Activated T-cell treated with anti-CD3 and anti-CD28 coated beads, Interleukin-2, amount 50 U/mL, for 72 hours (primary cell): ENCODE results near the gene GPR50. TPM values are rescaled to one million over a fixed set of nuclear protein-coding genes. Genes with fewer than 3 reads are reported as not detected.

ENCODE experiments used
- ATAC-seq, 2 donors: fragments of 150-1000 bp; cut with Tn5 transposase; replicated peaks in 1 of 2; 2 replicates each; pipeline ENCODE4 v1.10.0; 2021; ENCODE audit warnings: moderate library complexity in 2 of 2, mild to moderate bottlenecking in 1 of 2
- DNase-seq, 2 donors: peaks; one replicate each; pipeline ENCODE4 v3.0.0; 2021 to 2022; ENCODE audit warnings: mixed read lengths in 1 of 2
- H3K27ac Mint-ChIP-seq: one replicate; pipeline ENCODE4 v1.8.0; 2022; ENCODE audit warnings: mild to moderate bottlenecking, moderate library complexity, mixed read lengths
- H3K27me3 Mint-ChIP-seq: one replicate; pipeline ENCODE4 v1.8.0; 2022; ENCODE audit warnings: low read depth, mixed read lengths
- H3K36me3 Mint-ChIP-seq, 2 donors: one replicate each; pipeline ENCODE4 v1.8.0; 2022; ENCODE audit warnings: mixed read lengths in 2 of 2, mild to moderate bottlenecking in 1 of 2; ENCODE audit not compliant: insufficient read depth in 2 of 2
- H3K4me1 Mint-ChIP-seq: one replicate; pipeline ENCODE4 v1.8.0; 2022; ENCODE audit warnings: low read depth, mixed read lengths
- H3K4me3 Mint-ChIP-seq, 2 donors: one replicate each; pipeline ENCODE4 v1.8.0; 2022; ENCODE audit warnings: mild to moderate bottlenecking in 2 of 2, mixed read lengths in 2 of 2, moderate library complexity in 2 of 2
- H3K9me3 Mint-ChIP-seq, 2 donors: one replicate each; pipeline ENCODE4 v1.8.0; 2022; ENCODE audit warnings: mixed read lengths in 2 of 2
- total RNA-seq, 2 donors: library from RNA; stranded (reverse); gene quantifications; one replicate each; pipeline ENCODE4 v1.2.3, GENCODE V29; 2022

The GPR50 gene
- total RNA-seq, 2 donors from 2014 or later: not detected

DNA sequence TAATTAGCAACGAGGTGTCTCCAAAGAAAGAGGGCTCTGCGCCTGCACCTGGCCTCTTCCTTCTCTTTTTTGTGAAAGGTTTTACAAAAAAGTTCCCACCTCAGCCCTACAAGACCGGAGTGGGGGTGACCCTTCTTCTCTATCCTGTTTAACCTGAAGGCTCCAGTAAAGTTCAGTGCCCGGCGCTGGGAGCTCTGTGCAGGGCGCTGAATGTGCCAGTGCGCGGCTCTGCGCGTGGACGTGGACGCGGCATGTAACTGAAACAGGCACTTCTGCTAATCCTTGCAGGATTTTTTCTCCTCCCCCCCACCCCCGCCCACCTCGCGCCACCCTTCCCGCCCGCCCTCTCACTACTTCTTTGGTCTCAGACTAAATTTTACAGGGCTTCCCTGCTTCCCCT, 2.4 kb downstream of the GPR50 start:
- no peak overlapping the region for H3K27ac Mint-ChIP-seq
- no peak for DNase-seq
- H3K36me3 Mint-ChIP-seq: peaks cover 0 to 3% of the 10 kb centered on the region in 2 donors
- no peak for ATAC-seq
- H3K4me1 Mint-ChIP-seq: peaks cover 9% of the 10 kb centered on the region
- no peaks in the 10 kb centered on the region for H3K9me3 Mint-ChIP-seq
- H3K27me3 Mint-ChIP-seq: peaks cover 90% of the 10 kb centered on the region
- peak overlapping the region; percentile 30 to 86 for H3K4me3 Mint-ChIP-seq

DNA sequence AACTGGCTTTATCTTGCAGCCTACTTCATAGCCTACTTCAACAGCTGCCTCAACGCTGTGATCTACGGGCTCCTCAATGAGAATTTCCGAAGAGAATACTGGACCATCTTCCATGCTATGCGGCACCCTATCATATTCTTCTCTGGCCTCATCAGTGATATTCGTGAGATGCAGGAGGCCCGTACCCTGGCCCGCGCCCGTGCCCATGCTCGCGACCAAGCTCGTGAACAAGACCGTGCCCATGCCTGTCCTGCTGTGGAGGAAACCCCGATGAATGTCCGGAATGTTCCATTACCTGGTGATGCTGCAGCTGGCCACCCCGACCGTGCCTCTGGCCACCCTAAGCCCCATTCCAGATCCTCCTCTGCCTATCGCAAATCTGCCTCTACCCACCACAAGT, 4.0 kb downstream of the GPR50 start:
- Mint-ChIP-seq H3K27ac (no peak overlapping the region), H3K4me1 (peaks cover 9% of the 10 kb centered on the region), H3K36me3 (peaks cover 0 to 3% of the 10 kb centered on the region in 2 donors), H3K27me3 (peaks cover 87% of the 10 kb centered on the region), H3K9me3 (no peaks in the 10 kb centered on the region), H3K4me3 (no peak overlapping the region)
- DNase-seq (no peak), ATAC-seq (no peak)

GRCh38 chrX:151181088-151181487, 4.7 kb downstream of the GPR50 start:
- ATAC-seq: no peak
- H3K4me3 Mint-ChIP-seq: no peak overlapping the region
- H3K27me3 Mint-ChIP-seq: peaks cover 87% of the 10 kb centered on the region
- no peaks in the 10 kb centered on the region for H3K9me3 Mint-ChIP-seq
- H3K4me1 Mint-ChIP-seq: peaks cover 9% of the 10 kb centered on the region
- DNase-seq: no peak
- H3K36me3 Mint-ChIP-seq: peaks cover 0 to 3% of the 10 kb centered on the region in 2 donors
- H3K27ac Mint-ChIP-seq: no peak overlapping the region

GRCh38 chrX:151183233-151183753, 6.9 kb downstream of the GPR50 start:
- DNase-seq: no peak
- no peak for ATAC-seq
- peaks cover 4% of the 10 kb centered on the region for H3K4me1 Mint-ChIP-seq
- peaks cover 0 to 1% of the 10 kb centered on the region in 2 donors for H3K36me3 Mint-ChIP-seq
- no peaks in the 10 kb centered on the region for H3K9me3 Mint-ChIP-seq
- H3K4me3 Mint-ChIP-seq: no peak overlapping the region
- peaks cover 80% of the 10 kb centered on the region for H3K27me3 Mint-ChIP-seq
- H3K27ac Mint-ChIP-seq: no peak overlapping the region

DNA sequence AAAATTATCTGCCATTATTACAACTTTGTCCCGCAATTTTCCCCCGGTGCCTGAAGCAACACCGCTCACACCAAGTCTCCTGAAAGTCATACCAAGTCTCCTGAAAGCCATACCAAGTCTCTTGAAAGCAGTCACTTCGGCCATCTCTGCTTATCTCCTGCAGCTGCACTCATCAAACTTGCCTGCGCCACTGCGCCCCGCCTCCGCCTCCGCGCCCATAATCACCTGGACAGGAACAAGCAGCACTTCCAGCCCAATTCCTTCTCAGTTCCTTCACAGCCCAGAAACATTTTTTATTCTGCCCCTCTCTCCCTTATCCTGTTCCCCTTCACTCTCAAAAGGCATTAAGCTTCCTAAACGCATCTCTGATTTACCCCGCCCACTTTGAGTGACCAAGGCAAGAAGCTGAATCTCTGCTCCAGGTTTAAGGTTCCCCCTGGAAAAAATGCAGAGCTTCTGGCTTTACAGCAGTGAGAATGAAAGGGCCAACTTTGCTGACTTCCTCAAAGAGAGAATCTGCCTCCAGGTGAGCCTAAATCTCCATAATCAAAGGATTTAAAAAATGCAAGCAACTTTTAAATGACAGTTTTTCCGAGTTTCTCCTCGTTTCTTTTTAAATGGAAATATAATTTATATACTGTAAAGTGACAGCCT, 7.7 kb downstream of the GPR50 start:
- Mint-ChIP-seq H3K27ac (no peak overlapping the region), H3K36me3 (no peaks in the 10 kb centered on the region), H3K9me3 (no peaks in the 10 kb centered on the region), H3K4me3 (no peak overlapping the region), H3K4me1 (no peaks in the 10 kb centered on the region), H3K27me3 (peaks cover 75% of the 10 kb centered on the region)
- ATAC-seq (no peak), DNase-seq (no peak)

GRCh38 chrX:151184705-151185104, 8.3 kb downstream of the GPR50 start:
- no peaks in the 10 kb centered on the region for H3K36me3 Mint-ChIP-seq
- H3K27me3 Mint-ChIP-seq: peaks cover 73% of the 10 kb centered on the region
- H3K4me3 Mint-ChIP-seq: no peak overlapping the region
- H3K4me1 Mint-ChIP-seq: no peaks in the 10 kb centered on the region
- H3K9me3 Mint-ChIP-seq: no peaks in the 10 kb centered on the region
- no peak for ATAC-seq
- no peak for DNase-seq
- no peak overlapping the region for H3K27ac Mint-ChIP-seq

GRCh38 chrX:151206871-151207270, 30.5 kb downstream of the GPR50 start:
- ATAC-seq (no peak), DNase-seq (no peak)
- Mint-ChIP-seq H3K27me3 (peaks cover 34% of the 10 kb centered on the region), H3K4me3 (no peak overlapping the region), H3K36me3 (no peaks in the 10 kb centered on the region), H3K27ac (no peak overlapping the region), H3K9me3 (peaks cover 2 to 3% of the 10 kb centered on the region in 2 donors), H3K4me1 (no peaks in the 10 kb centered on the region)

GRCh38 chrX:151225843-151226242, 49.5 kb downstream of the GPR50 start:
- Mint-ChIP-seq H3K36me3 (no peaks in the 10 kb centered on the region), H3K4me3 (no peak overlapping the region), H3K27ac (no peak overlapping the region), H3K27me3 (peaks cover 49% of the 10 kb centered on the region), H3K9me3 (no peaks in the 10 kb centered on the region), H3K4me1 (no peaks in the 10 kb centered on the region)
- ATAC-seq (no peak), DNase-seq (no peak)

GRCh38 chrX:151226941-151227340, 50.6 kb downstream of the GPR50 start:
- no peak overlapping the region for H3K4me3 Mint-ChIP-seq
- no peak for ATAC-seq
- peaks cover 52% of the 10 kb centered on the region for H3K27me3 Mint-ChIP-seq
- DNase-seq: no peak
- no peak overlapping the region for H3K27ac Mint-ChIP-seq
- no peaks in the 10 kb centered on the region for H3K36me3 Mint-ChIP-seq
- H3K9me3 Mint-ChIP-seq: peaks cover 0 to 1% of the 10 kb centered on the region in 2 donors
- no peaks in the 10 kb centered on the region for H3K4me1 Mint-ChIP-seq

GRCh38 chrX:151227627-151228026, 51.2 kb downstream of the GPR50 start:
- Mint-ChIP-seq H3K27ac (no peak overlapping the region), H3K27me3 (peaks cover 55% of the 10 kb centered on the region), H3K4me1 (no peaks in the 10 kb centered on the region), H3K9me3 (peaks cover 0 to 1% of the 10 kb centered on the region in 2 donors), H3K36me3 (no peaks in the 10 kb centered on the region), H3K4me3 (no peak overlapping the region)
- DNase-seq (no peak), ATAC-seq (no peak)

GRCh38 chrX:151228935-151229334, 52.6 kb downstream of the GPR50 start:
- Mint-ChIP-seq H3K9me3 (peaks cover 0 to 1% of the 10 kb centered on the region in 2 donors), H3K4me1 (no peaks in the 10 kb centered on the region), H3K4me3 (no peak overlapping the region), H3K27ac (no peak overlapping the region), H3K27me3 (peaks cover 61% of the 10 kb centered on the region), H3K36me3 (no peaks in the 10 kb centered on the region)
- DNase-seq: no peak
- ATAC-seq: no peak

Other genes starting within 250 kb of the GPR50 start
- gene HMGB3, start 193.2 kb upstream of the GPR50 start, total RNA-seq: 10 to 100 TPM; 22.8 to 28.1 TPM
- gene VMA21, start 220.6 kb downstream of the GPR50 start, total RNA-seq: 10 to 100 TPM; 29.3 to 30.6 TPM